Thoracic aorta (tissue), 2 donors: ENCODE results near the gene TPPP. TPM values are rescaled to one million over a fixed set of nuclear protein-coding genes. Genes with fewer than 3 reads are reported as not detected.

Experiments used
- ATAC-seq: fragments of 150-250 bp; one replicate; pipeline ENCODE4 v1.8.0; 2017; ENCODE audit warnings: low read depth; ENCODE audit not compliant: insufficient number of reproducible peaks, low FRiP score
- DNase-seq: peaks from one replicate; pipeline ENCODE4 v3.0.0-alpha.2; 2020; ENCODE audit warnings: low spot score
- H3K27ac ChIP-seq, 2 donors: fragments of 200-600 bp; sonication (generic); 1 replicate in 1 of 2; 2 replicates in 1 of 2; pipeline ENCODE4 v1.5.1; 2016; ENCODE audit warnings: mild to moderate bottlenecking in 2 of 2, moderate library complexity in 2 of 2
- H3K27me3 ChIP-seq: fragments of 200-600 bp; sonication (generic); replicated peaks from 2 replicates; pipeline ENCODE4 v1.6.0; 2016; ENCODE audit warnings: mild to moderate bottlenecking; ENCODE audit not compliant: insufficient read depth
- H3K36me3 ChIP-seq: fragments of 200-600 bp; sonication (generic); one replicate; pipeline ENCODE4 v1.5.1; 2016
- H3K4me1 ChIP-seq, 2 donors: fragments of 200-600 bp; sonication (generic); 1 replicate in 1 of 2; 2 replicates in 1 of 2; pipeline versions ENCODE4 v1.5.1 to v1.6.0; 2016; ENCODE audit warnings: low read depth in 2 of 2, mild to moderate bottlenecking in 1 of 2; ENCODE audit not compliant: control insufficient read depth in 1 of 2
- H3K4me3 ChIP-seq: fragments of 200-600 bp; sonication (generic); 2 replicates; pipeline ENCODE4 v1.5.1; 2016; ENCODE audit warnings: mild to moderate bottlenecking
- H3K9me3 ChIP-seq: fragments of 200-600 bp; sonication (generic); 2 replicates; pipeline ENCODE4 v1.5.1; 2016
- CTCF ChIP-seq: fragments of 200-600 bp; sonication (generic); IDR thresholded peaks from one replicate; pipeline ENCODE4 v1.5.1; 2019; ENCODE audit warnings: antibody characterized with exemption
- total RNA-seq, 2 donors: library from RNA; depleted of rRNA; stranded (reverse); fragments of >200 nt; gene quantifications; one replicate each; pipeline versions ENCODE4 v1.1.0 to v1.2.3, GENCODE V29; 2016

The TPPP gene
- total RNA-seq, 2 donors from 2014 or later: 9.9 to 13.0 TPM

- no peak for ATAC-seq
- Histone ChIP-seq H3K4me1 (no peaks in the 10 kb centered on the region), H3K27me3 (no peaks in the 10 kb centered on the region), H3K27ac (no peak overlapping the region), H3K9me3 (no peaks in the 10 kb centered on the region), H3K4me3 (no peak overlapping the region), H3K36me3 (peaks cover 7% of the 10 kb centered on the region)
- no peak for TF ChIP-seq CTCF
- DNase-seq: no peak
These were observed 52.5 kb downstream of the TPPP start for GRCh38 chr5:640461-641330.

GRCh38 chr5:639584-640213 is 53.5 kb downstream of the TPPP start:
- no peak for DNase-seq
- no peak for ATAC-seq
- peaks cover 11% of the 10 kb centered on the region for H3K36me3 ChIP-seq
- no peak overlapping the region for H3K4me3 ChIP-seq
- no peak overlapping the region for H3K27ac ChIP-seq
- H3K27me3 ChIP-seq: no peaks in the 10 kb centered on the region
- no peak for TF ChIP-seq CTCF
- H3K9me3 ChIP-seq: no peaks in the 10 kb centered on the region
- no peaks in the 10 kb centered on the region for H3K4me1 ChIP-seq

DNA sequence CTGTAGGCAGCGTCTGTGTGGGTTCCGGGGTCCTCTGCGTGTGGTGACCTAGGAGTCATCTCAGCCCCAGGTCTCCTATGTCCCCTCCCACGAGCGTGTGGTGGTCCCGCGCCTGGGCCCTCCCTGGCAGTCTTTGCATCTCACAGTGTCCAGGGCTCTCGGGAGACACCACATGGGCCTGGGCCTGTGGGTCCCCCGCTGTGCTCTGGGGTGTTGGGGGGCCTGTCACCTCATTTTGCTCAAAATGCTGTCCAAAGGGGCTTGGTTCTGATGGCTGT is 54.0 kb downstream of the TPPP start:
- Histone ChIP-seq H3K4me3 (no peak overlapping the region), H3K4me1 (no peaks in the 10 kb centered on the region), H3K36me3 (peaks cover 11% of the 10 kb centered on the region), H3K27me3 (no peaks in the 10 kb centered on the region), H3K27ac (no peak overlapping the region), H3K9me3 (no peaks in the 10 kb centered on the region)
- no peak for TF ChIP-seq CTCF
- ATAC-seq: no peak
- no peak for DNase-seq

DNA sequence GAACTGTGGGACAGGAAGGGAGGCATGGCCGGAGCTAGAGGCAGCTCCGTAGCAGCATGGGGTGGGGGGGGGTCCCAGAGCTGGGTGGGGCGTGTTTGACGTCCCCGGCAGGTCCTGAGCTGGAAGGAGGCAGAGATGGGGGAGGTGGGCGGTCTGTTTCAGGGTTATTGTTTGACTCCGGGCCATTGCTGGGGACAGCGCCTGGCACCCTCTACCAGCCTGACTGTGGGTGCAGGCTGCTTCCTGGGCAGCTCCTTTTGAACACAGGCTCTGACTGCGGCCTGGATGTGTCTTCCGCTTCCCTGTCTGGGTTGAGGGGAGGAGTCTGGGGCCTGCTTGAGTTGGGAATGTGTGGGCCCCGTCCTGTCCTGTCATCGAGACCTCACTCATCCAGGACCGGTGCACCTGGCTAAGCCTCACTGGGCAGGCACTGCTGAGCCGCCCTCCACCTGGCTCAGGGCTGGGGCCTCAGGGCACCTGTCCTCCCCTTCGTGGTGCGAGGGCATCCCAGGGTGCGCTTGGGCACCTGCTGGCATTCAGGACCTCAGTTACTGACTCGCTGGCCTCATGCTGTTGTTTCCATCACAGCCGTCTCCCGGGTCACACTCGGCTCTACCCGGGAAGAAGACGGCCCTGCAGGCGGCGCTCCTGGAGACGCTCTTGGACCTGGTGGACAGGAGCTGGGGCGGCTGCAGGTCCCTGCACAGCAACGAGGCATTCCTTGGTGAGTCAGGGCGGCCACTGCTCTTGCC is 54.5 kb downstream of the TPPP start:
- Histone ChIP-seq H3K27ac (no peak overlapping the region), H3K4me1 (no peaks in the 10 kb centered on the region), H3K9me3 (no peaks in the 10 kb centered on the region), H3K27me3 (no peaks in the 10 kb centered on the region), H3K4me3 (no peak overlapping the region), H3K36me3 (peaks cover 11% of the 10 kb centered on the region)
- DNase-seq (no peak), ATAC-seq (no peak)
- no peak for TF ChIP-seq CTCF
